Measurements from ENCODE around the gene ZNF311. TPM values are rescaled to one million over a fixed set of nuclear protein-coding genes. Genes with fewer than 3 reads are reported as not detected.

Gene ZNF311
- total and polyA plus RNA-seq, 9 of the 15 experiments (the other 6 are each of a cell fraction or from before 2014, with no cell fraction given), result 5.1 to 10.0 (median 7.5) TPM

GRCh38 chr6:28982476-28983266, 22.4 kb downstream of the ZNF311 start (continued):
- TF ChIP-seq ZNF699 (CRISPR knock-in tag; IDR thresholded peaks at IDR 0.05; ENCODE audit: insufficient replicate concordance) (no peak), ZNF740 (CRISPR knock-in tag; IDR thresholded peaks at IDR 0.05) (no peak), ZNF740 (tag; IDR thresholded peaks at IDR 0.05) (no peak), HINFP (tag; conservative IDR thresholded peaks at IDR 0.05; ENCODE audit: low read depth) (no peak), SUPT5H (IDR thresholded peaks at IDR 0.05) (peak; percentile 28; the same call in 1 of the 2 replicates), TAF9B (IDR thresholded peaks at IDR 0.05; ENCODE audit: partially characterized antibody) (no peak), NFRKB (IDR thresholded peaks at IDR 0.05; ENCODE audit: low read depth) (peak; percentile 86), DACH1 (IDR thresholded peaks at IDR 0.05; ENCODE audit: partially characterized antibody) (no peak), RB1 (IDR thresholded peaks at IDR 0.05; ENCODE audit: low read depth) (no peak; the same call in 1 of the 2 replicates), ESRRB (CRISPR knock-in tag; IDR thresholded peaks at IDR 0.05; ENCODE audit: borderline replicate concordance) (no peak), STAT6 (CRISPR knock-in tag; IDR thresholded peaks at IDR 0.05) (no peak), COPS2 (conservative IDR thresholded peaks at IDR 0.05) (no peak), SRSF3 (IDR thresholded peaks at IDR 0.05; ENCODE audit: insufficient read depth, low read length) (no peak), THAP7 (CRISPR knock-in tag; IDR thresholded peaks at IDR 0.05) (no peak), POLR2B (IDR thresholded peaks at IDR 0.05; ENCODE audit: low read depth, partially characterized antibody) (no peak), KDM2B (CRISPR knock-in tag; IDR thresholded peaks at IDR 0.05) (no peak), ZZZ3 (IDR thresholded peaks at IDR 0.05) (no peak), DMBX1 (CRISPR knock-in tag; IDR thresholded peaks at IDR 0.05; ENCODE audit: borderline replicate concordance) (no peak; the same call in 1 of the 2 replicates), ZNF165 (CRISPR knock-in tag; IDR thresholded peaks at IDR 0.05; ENCODE audit: borderline replicate concordance) (no peak), HMGN3 (IDR thresholded peaks at IDR 0.05; ENCODE audit: borderline replicate concordance, extremely low read depth, insufficient read length, low read depth, low read length) (no peak), TBL1XR1 (IDR thresholded peaks at IDR 0.05; ENCODE audit: low read length in 2 of 2) (no peak), XRCC5 (IDR thresholded peaks at IDR 0.05; ENCODE audit: low read depth, low read length) (no peak), SIN3A (IDR thresholded peaks at IDR 0.05; ENCODE audit: borderline replicate concordance in 2 of 2, control insufficient read depth in 1 of 2, low read depth in 2 of 2, low read length in 2 of 2) (0 out of 4 replicates have a peak, but pooled peaks of 1 of the 2 experiments have one; percentile 27)
